ENCODE data around the gene HECTD1.
"Not testable (repeated sequence)": the region's sequence is repeated elsewhere in the genome, so short reads cannot be mapped to it uniquely, and the experiment has no call there.

The HECTD1 gene

GRCh38 chr14:31224808-31225207, 17.2 kb upstream of the HECTD1 start:
- DNase-seq = no peak

- DNase-seq = no peak
Observed at GRCh38 chr14:31223331-31223730, 15.7 kb upstream of the HECTD1 start.

- no peak for DNase-seq
Observed at GRCh38 chr14:31222834-31223233, 15.2 kb upstream of the HECTD1 start.

- DNase-seq = no peak
Observed at GRCh38 chr14:31221266-31221665, 13.7 kb upstream of the HECTD1 start.

- no peak for DNase-seq
Observed at GRCh38 chr14:31219169-31219568, 11.6 kb upstream of the HECTD1 start.

- DNase-seq = no peak
Observed at GRCh38 chr14:31216359-31216758, 8.8 kb upstream of the HECTD1 start.

- DNase-seq = no peak
Observed at GRCh38 chr14:31212893-31213292, 5.3 kb upstream of the HECTD1 start.

- DNase-seq = no peak
Observed at GRCh38 chr14:31209605-31210004, 2.0 kb upstream of the HECTD1 start.

- no peak for DNase-seq
Observed at GRCh38 chr14:31208546-31209424, 1.2 kb upstream of the HECTD1 start.

GRCh38 chr14:31207287-31207754, 272 bp downstream of the HECTD1 start:
- no peak for DNase-seq

- no peak for DNase-seq
Observed at GRCh38 chr14:31206536-31207286, 882 bp downstream of the HECTD1 start.

GRCh38 chr14:31205681-31206535, 1.7 kb downstream of the HECTD1 start:
- DNase-seq = no peak

- no peak for DNase-seq
Observed at GRCh38 chr14:31204593-31205534, 2.7 kb downstream of the HECTD1 start.

- DNase-seq = not testable (repeated sequence)
Observed at GRCh38 chr14:31203899-31204592, 3.5 kb downstream of the HECTD1 start.

GRCh38 chr14:31203414-31203742, 4.2 kb downstream of the HECTD1 start:
- no peak for DNase-seq

- DNase-seq = no peak
Observed at GRCh38 chr14:31201111-31201510, 6.5 kb downstream of the HECTD1 start.

GRCh38 chr14:31200702-31200990, 6.9 kb downstream of the HECTD1 start:
- no peak for DNase-seq

- DNase-seq = no peak
Observed at GRCh38 chr14:31197671-31198070, 9.9 kb downstream of the HECTD1 start.

GRCh38 chr14:31196839-31197492, 10.6 kb downstream of the HECTD1 start:
- no peak for DNase-seq

GRCh38 chr14:31194661-31195060, 12.9 kb downstream of the HECTD1 start:
- no peak for DNase-seq

GRCh38 chr14:31194095-31194494, 13.5 kb downstream of the HECTD1 start:
- no peak for DNase-seq

Data from DMS153 (cell line).